Tibial nerve (tissue), 3 donors: ENCODE results near the gene TBCA.

Experiments used
- POLR2A ChIP-seq, 2 donors: fragments of 450-650 bp; IDR thresholded peaks; one replicate each; pipeline ENCODE4 v1.6.1; 2017; ENCODE audit warnings: antibody characterized with exemption in 2 of 2, mild to moderate bottlenecking in 2 of 2, moderate library complexity in 2 of 2
- TF ChIP-seq, protein P1 (sequence below), 5 experiments: fragments of 200-600 bp in 3 of 5; fragments of 450-650 bp in 2 of 5; sonication (generic) in 3 of 5; IDR thresholded peaks; one replicate each; pipeline ENCODE4 v1.5.1; 2016 to 2019; ENCODE audit warnings: antibody characterized with exemption in 5 of 5, mild to moderate bottlenecking in 3 of 5, moderate library complexity in 2 of 5

DNA sequence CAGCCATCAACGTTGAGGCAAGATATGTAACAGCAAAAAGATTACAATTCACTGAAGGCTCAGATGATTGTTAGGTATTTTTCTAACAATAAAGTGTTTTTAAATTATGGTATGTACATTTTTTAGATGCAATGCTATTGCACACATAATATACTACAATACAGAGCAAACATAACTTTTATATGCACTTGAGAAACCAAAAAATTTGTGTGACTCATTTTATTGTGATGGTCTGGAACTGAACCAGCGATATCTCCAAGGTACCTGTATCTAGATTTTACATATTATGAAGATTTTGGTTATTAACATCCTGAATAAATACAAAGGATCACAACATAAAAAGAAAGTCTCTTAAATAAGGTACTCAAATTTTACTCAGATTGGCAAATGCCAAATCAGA is 41.3 kb downstream of the TBCA start:
- TF ChIP-seq, protein P1, sequence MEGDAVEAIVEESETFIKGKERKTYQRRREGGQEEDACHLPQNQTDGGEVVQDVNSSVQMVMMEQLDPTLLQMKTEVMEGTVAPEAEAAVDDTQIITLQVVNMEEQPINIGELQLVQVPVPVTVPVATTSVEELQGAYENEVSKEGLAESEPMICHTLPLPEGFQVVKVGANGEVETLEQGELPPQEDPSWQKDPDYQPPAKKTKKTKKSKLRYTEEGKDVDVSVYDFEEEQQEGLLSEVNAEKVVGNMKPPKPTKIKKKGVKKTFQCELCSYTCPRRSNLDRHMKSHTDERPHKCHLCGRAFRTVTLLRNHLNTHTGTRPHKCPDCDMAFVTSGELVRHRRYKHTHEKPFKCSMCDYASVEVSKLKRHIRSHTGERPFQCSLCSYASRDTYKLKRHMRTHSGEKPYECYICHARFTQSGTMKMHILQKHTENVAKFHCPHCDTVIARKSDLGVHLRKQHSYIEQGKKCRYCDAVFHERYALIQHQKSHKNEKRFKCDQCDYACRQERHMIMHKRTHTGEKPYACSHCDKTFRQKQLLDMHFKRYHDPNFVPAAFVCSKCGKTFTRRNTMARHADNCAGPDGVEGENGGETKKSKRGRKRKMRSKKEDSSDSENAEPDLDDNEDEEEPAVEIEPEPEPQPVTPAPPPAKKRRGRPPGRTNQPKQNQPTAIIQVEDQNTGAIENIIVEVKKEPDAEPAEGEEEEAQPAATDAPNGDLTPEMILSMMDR (IDR thresholded peaks at IDR 0.05): no peak
- no peak for TF ChIP-seq POLR2A (IDR thresholded peaks at IDR 0.05)
